ENCODE measurements around the gene GPR39. TPM values are rescaled to one million over a fixed set of nuclear protein-coding genes. Genes with fewer than 3 reads are reported as not detected.

Gene GPR39
- total RNA-seq, 2 experiments from 2014 or later: 0.13 TPM; not detected in 1

- Histone ChIP-seq H3K27ac (ENCODE audit: low read depth, low read length, poor library complexity, severe bottlenecking) (no peak overlapping the region), H3K4me3 (ENCODE audit: low read depth, low read length, poor library complexity, severe bottlenecking) (no peak overlapping the region), H4K20me1 (ENCODE audit: insufficient read depth, low read length) (no peaks in the 10 kb centered on the region), H3K36me3 (ENCODE audit: insufficient read depth, low read length) (no peaks in the 10 kb centered on the region), H2AFZ (ENCODE audit: low read length) (no peak overlapping the region), H3K9me2 (ENCODE audit: insufficient read depth, low read length) (no peaks in the 10 kb centered on the region), H3K4me2 (ENCODE audit: low read length) (no peak overlapping the region), H3K4me1 (ENCODE audit: insufficient read depth, low read length, poor library complexity, severe bottlenecking) (no peaks in the 10 kb centered on the region), H3K9me3 (ENCODE audit: low read length) (no peaks in the 10 kb centered on the region), H3K79me2 (ENCODE audit: insufficient read depth, low read depth, low read length) (no peaks in the 10 kb centered on the region)
- ChIA-PET POLR2A (interaction anchor here (0.6 kb wide), 1 partner anchor 129 kb away, joined by 3 read pairs; no protein-coding TSS in a partner anchor), CTCF (ENCODE audit: unreplicated experiment) (no interaction called here)
- no peak for TF ChIP-seq EZH2phosphoT487 (IDR thresholded peaks at IDR 0.05; ENCODE audit: borderline replicate concordance, low read depth, low read length)
- TF ChIP-seq, protein P1, sequence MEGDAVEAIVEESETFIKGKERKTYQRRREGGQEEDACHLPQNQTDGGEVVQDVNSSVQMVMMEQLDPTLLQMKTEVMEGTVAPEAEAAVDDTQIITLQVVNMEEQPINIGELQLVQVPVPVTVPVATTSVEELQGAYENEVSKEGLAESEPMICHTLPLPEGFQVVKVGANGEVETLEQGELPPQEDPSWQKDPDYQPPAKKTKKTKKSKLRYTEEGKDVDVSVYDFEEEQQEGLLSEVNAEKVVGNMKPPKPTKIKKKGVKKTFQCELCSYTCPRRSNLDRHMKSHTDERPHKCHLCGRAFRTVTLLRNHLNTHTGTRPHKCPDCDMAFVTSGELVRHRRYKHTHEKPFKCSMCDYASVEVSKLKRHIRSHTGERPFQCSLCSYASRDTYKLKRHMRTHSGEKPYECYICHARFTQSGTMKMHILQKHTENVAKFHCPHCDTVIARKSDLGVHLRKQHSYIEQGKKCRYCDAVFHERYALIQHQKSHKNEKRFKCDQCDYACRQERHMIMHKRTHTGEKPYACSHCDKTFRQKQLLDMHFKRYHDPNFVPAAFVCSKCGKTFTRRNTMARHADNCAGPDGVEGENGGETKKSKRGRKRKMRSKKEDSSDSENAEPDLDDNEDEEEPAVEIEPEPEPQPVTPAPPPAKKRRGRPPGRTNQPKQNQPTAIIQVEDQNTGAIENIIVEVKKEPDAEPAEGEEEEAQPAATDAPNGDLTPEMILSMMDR (conservative IDR thresholded peaks at IDR 0.05; ENCODE audit: low read length): no peak
- no peak for DNase-seq (ENCODE audit: low spot score)
- no TSS peak for BruUV-seq (replicated peaks)
- intact Hi-C loops (cut with micrococcal nuclease; ENCODE audit: unreplicated experiment): no loop called here
Observed at GRCh38 chr2:132473174-132473883, 56.7 kb downstream of the GPR39 start.

DNA sequence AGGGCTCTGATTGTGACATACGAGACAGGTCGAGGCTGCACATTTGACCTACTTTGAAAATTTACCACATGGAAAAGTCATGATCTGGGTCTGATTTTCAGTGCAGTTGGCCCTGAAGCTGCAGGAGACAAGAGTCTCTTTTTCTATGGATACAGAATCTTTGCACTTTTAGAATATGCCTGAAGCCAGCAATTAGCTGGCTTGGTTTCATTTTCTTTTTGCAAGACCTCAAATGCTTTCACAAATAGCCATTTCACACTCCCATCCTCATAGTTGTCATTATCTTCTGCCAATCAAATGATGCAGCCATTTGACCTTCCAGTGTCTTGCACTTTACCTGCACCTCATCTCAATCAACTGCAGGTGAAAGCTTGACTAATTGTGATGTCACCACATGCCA is 59.0 kb downstream of the GPR39 start:
- ChIA-PET CTCF (ENCODE audit: unreplicated experiment) (no interaction called here), POLR2A (no interaction called here)
- no TSS peak for BruUV-seq (replicated peaks)

GRCh38 chr2:132477436-132477835 is 60.8 kb downstream of the GPR39 start:
- TF ChIP-seq, protein P1 (conservative IDR thresholded peaks at IDR 0.05; ENCODE audit: low read length): no peak
- TF ChIP-seq EZH2phosphoT487 (IDR thresholded peaks at IDR 0.05; ENCODE audit: borderline replicate concordance, low read depth, low read length): no peak
- no peaks in the 10 kb centered on the region for H4K20me1 ChIP-seq (ENCODE audit: insufficient read depth, low read length)
- H3K4me2 ChIP-seq (ENCODE audit: low read length): no peak overlapping the region
- H3K27ac ChIP-seq (ENCODE audit: low read depth, low read length, poor library complexity, severe bottlenecking): no peak overlapping the region
- intact Hi-C loops (cut with micrococcal nuclease; ENCODE audit: unreplicated experiment): no loop called here
- no peaks in the 10 kb centered on the region for H3K9me3 ChIP-seq (ENCODE audit: low read length)
- no peak overlapping the region for H2AFZ ChIP-seq (ENCODE audit: low read length)
- no peaks in the 10 kb centered on the region for H3K36me3 ChIP-seq (ENCODE audit: insufficient read depth, low read length)
- H3K9me2 ChIP-seq (ENCODE audit: insufficient read depth, low read length): no peaks in the 10 kb centered on the region
- ChIA-PET CTCF (ENCODE audit: unreplicated experiment) (no interaction called here), POLR2A (no interaction called here)
- no TSS peak for BruUV-seq (replicated peaks)
- H3K79me2 ChIP-seq (ENCODE audit: insufficient read depth, low read depth, low read length): no peaks in the 10 kb centered on the region
- no peak overlapping the region for H3K4me3 ChIP-seq (ENCODE audit: low read depth, low read length, poor library complexity, severe bottlenecking)
- DNase-seq (ENCODE audit: low spot score): no peak
- no peaks in the 10 kb centered on the region for H3K4me1 ChIP-seq (ENCODE audit: insufficient read depth, low read length, poor library complexity, severe bottlenecking)

More for the DNA sequence above, 59.0 kb downstream of the GPR39 start:
- Histone ChIP-seq H3K4me3 (ENCODE audit: low read depth, low read length, poor library complexity, severe bottlenecking) (no peak overlapping the region), H3K36me3 (ENCODE audit: insufficient read depth, low read length) (no peaks in the 10 kb centered on the region), H3K9me2 (ENCODE audit: insufficient read depth, low read length) (no peaks in the 10 kb centered on the region), H3K4me2 (ENCODE audit: low read length) (no peak overlapping the region), H2AFZ (ENCODE audit: low read length) (no peak overlapping the region), H3K79me2 (ENCODE audit: insufficient read depth, low read depth, low read length) (no peaks in the 10 kb centered on the region), H3K9me3 (ENCODE audit: low read length) (no peaks in the 10 kb centered on the region), H3K27ac (ENCODE audit: low read depth, low read length, poor library complexity, severe bottlenecking) (no peak overlapping the region), H4K20me1 (ENCODE audit: insufficient read depth, low read length) (no peaks in the 10 kb centered on the region), H3K4me1 (ENCODE audit: insufficient read depth, low read length, poor library complexity, severe bottlenecking) (no peaks in the 10 kb centered on the region)
- no peak for DNase-seq (ENCODE audit: low spot score)
- intact Hi-C loops (cut with micrococcal nuclease; ENCODE audit: unreplicated experiment): no loop called here
- TF ChIP-seq, protein P1 (conservative IDR thresholded peaks at IDR 0.05; ENCODE audit: low read length): no peak
